Right lobe of liver (tissue), 6 donors: Measurements from ENCODE around the gene GDF3. TPM values are rescaled to one million over a fixed set of nuclear protein-coding genes. Genes with fewer than 3 reads are reported as not detected.

Experiments
- ATAC-seq, 4 donors: fragments of 200-7000 bp; cut with Tn5 transposase; one replicate each; pipeline ENCODE4 v1.9.1; 2020; ENCODE audit warnings: mild to moderate bottlenecking in 4 of 4, moderate library complexity in 4 of 4
- DNase-seq, 3 donors: peaks; one replicate each; pipeline ENCODE4 v3.0.0-alpha.2; 2020
- H3K27ac ChIP-seq, 3 donors: fragments of 200-600 bp; one replicate each; pipeline ENCODE4 v1.8.0; 2022
- H3K27me3 ChIP-seq, 2 donors: fragments of 200-600 bp; one replicate each; pipeline ENCODE4 v1.8.0; 2022
- H3K36me3 ChIP-seq, 4 donors: fragments of 200-600 bp; sonication (generic) in 1 of 4; one replicate each; pipeline versions ENCODE4 v1.5.1 to v1.8.0; 2017 to 2022; ENCODE audit warnings: control low read depth in 1 of 4
- H3K4me1 ChIP-seq, 4 donors: fragments of 200-600 bp; sonication (generic) in 1 of 4; one replicate each; pipeline versions ENCODE4 v1.5.1 to v1.8.0; 2017 to 2022; ENCODE audit warnings: control low read depth in 1 of 4
- H3K4me3 ChIP-seq, 3 donors: fragments of 200-600 bp; one replicate each; pipeline ENCODE4 v1.8.0; 2022
- H3K9me3 ChIP-seq, 4 donors: fragments of 200-600 bp; sonication (generic) in 1 of 4; one replicate each; pipeline versions ENCODE4 v1.5.1 to v1.8.0; 2017 to 2022; ENCODE audit warnings: control low read depth in 1 of 4
- POLR2A ChIP-seq: fragments of 450-650 bp; IDR thresholded peaks from one replicate; pipeline ENCODE4 v1.6.1; 2017; ENCODE audit warnings: antibody characterized with exemption, mild to moderate bottlenecking
- WGBS: methylation state at CpG from one replicate; pipeline ENCODE4 v1.1.6; 2018; ENCODE audit warnings: low coverage, low lambda C conversion rate; ENCODE audit not compliant: insufficient coverage; ENCODE audit errors: missing lambda C conversion rate; 5-methylcytosine and 5-hydroxymethylcytosine counted together
- intact Hi-C, 2 donors: fragments of 100-400 bp; cut with DNase I; formaldehyde crosslinking; loops; one replicate each; pipeline versions ENCODE4 v1.11.2 to v1.14.1; 2022
- total RNA-seq, 6 experiments: library from RNA; depleted of rRNA in 2 of 6; stranded (reverse); fragments of >200 nt in 2 of 6; fragmentation: NEBNext Ultra II Directional in 3 of 6; extraction: Animal tissue kit (Norgen Biotek cat#: 25700) in 3 of 6; gene quantifications; one replicate each; pipeline versions ENCODE4 v1.1.0 to v1.2.4, GENCODE V29; 2016 to 2023
- TF ChIP-seq, protein P1 (sequence below), 4 donors: fragments of 200-600 bp in 3 of 4; fragments of 450-650 bp in 1 of 4; IDR thresholded peaks; one replicate each; pipeline versions ENCODE4 v1.5.1 to v1.8.0; 2016 to 2022; ENCODE audit warnings: antibody characterized with exemption in 4 of 4, mild to moderate bottlenecking in 2 of 4
- donor health status: DM: no; HTN: yes; CAD: no.
- donor health status: DM: no; HTN: no; CAD: no.
- donor health status: DM: no; HTN: no; CAD: no.
- donor health status: DM: no; HTN: yes; CAD: no.
- donor health status: DM: no; HTN: yes; CAD: no.

GDF3 gene
- total RNA-seq, 6 experiments from 2014 or later = not detected

DNA sequence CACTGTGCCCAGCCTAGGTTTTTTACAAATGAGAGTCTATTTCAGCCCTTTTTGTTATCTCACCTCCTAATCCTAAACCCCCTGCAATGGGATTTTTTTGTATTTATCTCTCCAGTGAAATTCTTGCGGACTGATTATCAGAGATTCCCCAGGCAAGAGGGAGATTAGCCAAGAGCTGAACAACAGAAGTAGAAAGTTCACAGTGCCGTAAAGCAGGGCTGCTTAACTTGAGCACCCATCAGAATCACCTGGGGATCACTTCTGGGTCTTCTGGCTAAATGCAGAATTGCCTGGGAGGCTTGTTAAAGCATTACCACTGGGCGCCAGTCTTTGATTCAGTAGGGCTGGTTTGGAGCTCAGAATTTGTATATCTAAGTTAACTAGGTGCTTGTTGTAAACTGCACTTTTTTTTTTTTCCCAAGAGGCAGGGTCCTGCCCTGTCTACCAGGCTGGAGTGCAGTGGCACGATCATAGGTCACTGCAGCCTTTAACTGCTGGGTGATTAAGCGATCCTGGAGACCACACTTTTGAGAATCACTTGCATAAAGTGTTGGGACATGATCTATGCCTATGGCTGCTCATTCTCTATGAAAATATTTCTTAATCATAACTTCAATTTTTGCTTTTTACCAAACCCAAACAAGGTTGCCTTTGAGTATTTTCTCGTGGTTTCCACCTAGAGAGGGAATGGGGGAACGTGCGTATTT lies 14.5 kb upstream of the GDF3 start:
- intact Hi-C loops = no loop called here
- H3K9me3 ChIP-seq = no peaks in the 10 kb centered on the region
- DNase-seq (no peak), ATAC-seq (no peak)
- no peaks in the 10 kb centered on the region for H3K27me3 ChIP-seq
- no peak overlapping the region for H3K4me3 ChIP-seq
- WGBS = 40% methylated on average over 6 of the region's 8 CpGs
- H3K36me3 ChIP-seq = no peaks in the 10 kb centered on the region
- no peaks in the 10 kb centered on the region for H3K4me1 ChIP-seq
- no peak overlapping the region for H3K27ac ChIP-seq
- no peak for TF ChIP-seq POLR2A
- TF ChIP-seq, protein P1, sequence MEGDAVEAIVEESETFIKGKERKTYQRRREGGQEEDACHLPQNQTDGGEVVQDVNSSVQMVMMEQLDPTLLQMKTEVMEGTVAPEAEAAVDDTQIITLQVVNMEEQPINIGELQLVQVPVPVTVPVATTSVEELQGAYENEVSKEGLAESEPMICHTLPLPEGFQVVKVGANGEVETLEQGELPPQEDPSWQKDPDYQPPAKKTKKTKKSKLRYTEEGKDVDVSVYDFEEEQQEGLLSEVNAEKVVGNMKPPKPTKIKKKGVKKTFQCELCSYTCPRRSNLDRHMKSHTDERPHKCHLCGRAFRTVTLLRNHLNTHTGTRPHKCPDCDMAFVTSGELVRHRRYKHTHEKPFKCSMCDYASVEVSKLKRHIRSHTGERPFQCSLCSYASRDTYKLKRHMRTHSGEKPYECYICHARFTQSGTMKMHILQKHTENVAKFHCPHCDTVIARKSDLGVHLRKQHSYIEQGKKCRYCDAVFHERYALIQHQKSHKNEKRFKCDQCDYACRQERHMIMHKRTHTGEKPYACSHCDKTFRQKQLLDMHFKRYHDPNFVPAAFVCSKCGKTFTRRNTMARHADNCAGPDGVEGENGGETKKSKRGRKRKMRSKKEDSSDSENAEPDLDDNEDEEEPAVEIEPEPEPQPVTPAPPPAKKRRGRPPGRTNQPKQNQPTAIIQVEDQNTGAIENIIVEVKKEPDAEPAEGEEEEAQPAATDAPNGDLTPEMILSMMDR (IDR thresholded peaks at IDR 0.05) = no peak

- intact Hi-C loops = no loop called here
- ATAC-seq (no peak), DNase-seq (no peak)
- Histone ChIP-seq H3K4me3 (no peak overlapping the region), H3K27me3 (no peaks in the 10 kb centered on the region), H3K4me1 (no peaks in the 10 kb centered on the region), H3K9me3 (no peaks in the 10 kb centered on the region), H3K36me3 (no peaks in the 10 kb centered on the region), H3K27ac (no peak overlapping the region)
- no peak for TF ChIP-seq POLR2A
- TF ChIP-seq, protein P1 (IDR thresholded peaks at IDR 0.05) = no peak
- 89% methylated on average over 14 of the region's 29 CpGs for WGBS
Observed at GRCh38 chr12:7705846-7706245, 10.3 kb upstream of the GDF3 start.

DNA sequence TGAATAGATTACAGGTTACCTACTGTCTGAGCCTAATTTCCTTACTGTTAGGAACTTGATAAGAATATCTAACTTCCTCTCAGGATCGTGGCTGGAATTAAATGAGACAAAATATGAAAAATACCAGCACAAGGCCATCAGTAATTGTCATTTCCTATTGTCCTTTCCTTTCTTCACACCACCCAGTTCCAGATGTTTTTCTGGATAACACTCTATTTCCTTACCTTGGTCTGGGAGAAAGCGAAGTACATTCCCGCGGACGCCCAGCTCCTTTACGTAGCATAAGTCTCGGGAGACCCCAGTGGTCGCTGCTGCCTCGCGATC lies 376 bp downstream of the GDF3 start:
- Histone ChIP-seq H3K27ac (no peak overlapping the region), H3K4me1 (no peaks in the 10 kb centered on the region), H3K9me3 (no peaks in the 10 kb centered on the region), H3K36me3 (no peaks in the 10 kb centered on the region), H3K27me3 (no peaks in the 10 kb centered on the region), H3K4me3 (no peak overlapping the region)
- no peak for DNase-seq
- ATAC-seq = peak in 1 of 4 donors; percentile 12
- no peak for TF ChIP-seq POLR2A
- TF ChIP-seq, protein P1 (IDR thresholded peaks at IDR 0.05) = no peak
- WGBS = 60% methylated on average over 10 of the region's 10 CpGs
- intact Hi-C loops = no loop called here

GRCh38 chr12:7694556-7695236 lies 879 bp downstream of the GDF3 start:
- Histone ChIP-seq H3K9me3 (no peaks in the 10 kb centered on the region), H3K4me3 (no peak overlapping the region), H3K27me3 (no peaks in the 10 kb centered on the region), H3K27ac (no peak overlapping the region), H3K4me1 (no peaks in the 10 kb centered on the region), H3K36me3 (no peaks in the 10 kb centered on the region)
- ATAC-seq = no peak
- intact Hi-C loops = no loop called here
- no peak for DNase-seq
- TF ChIP-seq, protein P1 (IDR thresholded peaks at IDR 0.05) = no peak
- no peak for TF ChIP-seq POLR2A
- 57% methylated on average over 3 of the region's 3 CpGs for WGBS
